Measurements from ENCODE around the gene FAM107B. TPM values are rescaled to one million over a fixed set of nuclear protein-coding genes. Genes with fewer than 3 reads are reported as not detected.

The FAM107B gene
- total RNA-seq, 1 experiment from 2014 or later = 24.5 TPM

DNA sequence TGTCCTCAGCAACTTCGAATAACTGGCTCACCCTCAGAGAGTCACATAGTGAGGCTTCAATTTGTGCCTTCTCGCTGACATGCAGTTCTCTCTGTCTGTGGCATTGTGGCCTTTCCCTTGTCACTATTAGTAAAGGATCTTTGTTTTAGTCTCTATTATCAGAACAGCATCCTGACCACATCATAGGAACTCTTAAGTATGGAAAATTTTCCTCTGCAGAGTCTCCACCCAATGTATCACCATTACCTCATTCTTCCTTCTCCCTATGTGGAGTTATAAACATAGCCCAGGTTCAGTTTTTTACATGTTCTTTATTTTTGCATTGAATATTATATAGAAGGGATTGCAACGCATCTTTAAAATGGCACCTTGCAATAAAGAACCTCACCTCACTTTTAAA lies 112.9 kb downstream of the FAM107B start:
- TF ChIP-seq, protein P1, sequence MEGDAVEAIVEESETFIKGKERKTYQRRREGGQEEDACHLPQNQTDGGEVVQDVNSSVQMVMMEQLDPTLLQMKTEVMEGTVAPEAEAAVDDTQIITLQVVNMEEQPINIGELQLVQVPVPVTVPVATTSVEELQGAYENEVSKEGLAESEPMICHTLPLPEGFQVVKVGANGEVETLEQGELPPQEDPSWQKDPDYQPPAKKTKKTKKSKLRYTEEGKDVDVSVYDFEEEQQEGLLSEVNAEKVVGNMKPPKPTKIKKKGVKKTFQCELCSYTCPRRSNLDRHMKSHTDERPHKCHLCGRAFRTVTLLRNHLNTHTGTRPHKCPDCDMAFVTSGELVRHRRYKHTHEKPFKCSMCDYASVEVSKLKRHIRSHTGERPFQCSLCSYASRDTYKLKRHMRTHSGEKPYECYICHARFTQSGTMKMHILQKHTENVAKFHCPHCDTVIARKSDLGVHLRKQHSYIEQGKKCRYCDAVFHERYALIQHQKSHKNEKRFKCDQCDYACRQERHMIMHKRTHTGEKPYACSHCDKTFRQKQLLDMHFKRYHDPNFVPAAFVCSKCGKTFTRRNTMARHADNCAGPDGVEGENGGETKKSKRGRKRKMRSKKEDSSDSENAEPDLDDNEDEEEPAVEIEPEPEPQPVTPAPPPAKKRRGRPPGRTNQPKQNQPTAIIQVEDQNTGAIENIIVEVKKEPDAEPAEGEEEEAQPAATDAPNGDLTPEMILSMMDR (conservative IDR thresholded peaks at IDR 0.05) = no peak
- no peak overlapping the region for H2BK120ac ChIP-seq (ENCODE audit: low read depth, low read length, poor library complexity, severe bottlenecking)

More for the DNA sequence above, 112.9 kb downstream of the FAM107B start:
- Mint-ChIP-seq H3K4me3 (no peak overlapping the region), H3K27ac (no peak overlapping the region), H3K4me1 (peaks cover 0 to 8% of the 10 kb centered on the region in 2 experiments; a peak in 2 of 4 replicates), H3K27me3 (ENCODE audit: low read depth) (0 out of 2 replicates have a peak, but pooled peaks cover 2% of the 10 kb centered on the region), H3K36me3 (ENCODE audit: insufficient read depth in 1 of 3, low read depth in 3 of 3) (peaks cover 0 to 1% (median 0%) of the 10 kb centered on the region in 3 experiments; a peak in 3 of 7 replicates), H3K9me3 (peaks cover 4 to 8% of the 10 kb centered on the region in 2 experiments; a peak in 4 of 5 replicates)
- Histone ChIP-seq H2AFZ (ENCODE audit: low read length) (no peak overlapping the region), H3K4me2 (ENCODE audit: insufficient read depth, insufficient read length, low read length) (no peak overlapping the region), H3K4me1 (ENCODE audit: insufficient read depth, low read length) (no peaks in the 10 kb centered on the region), H4K5ac (ENCODE audit: insufficient read length, low read depth, low read length) (no peak overlapping the region), H4K20me1 (ENCODE audit: control insufficient read depth, insufficient read depth, insufficient read length) (no peaks in the 10 kb centered on the region), H3K56ac (ENCODE audit: insufficient read length, low read depth, low read length) (no peak overlapping the region), H3K23me2 (ENCODE audit: insufficient read length, low read depth, low read length, poor library complexity, severe bottlenecking) (no peaks in the 10 kb centered on the region), H3K14ac (ENCODE audit: insufficient read depth, low read length) (no peak overlapping the region), H3K79me2 (ENCODE audit: insufficient read depth, low read length) (no peaks in the 10 kb centered on the region), H3K18ac (ENCODE audit: insufficient read length, low read depth, low read length) (no peak overlapping the region), H4K91ac (ENCODE audit: insufficient read length, low read depth, low read length) (no peak overlapping the region), H3K23ac (ENCODE audit: insufficient read length, low read depth, low read length) (no peak overlapping the region), H2AK5ac (ENCODE audit: insufficient read length, low read length) (no peak overlapping the region), H2BK12ac (ENCODE audit: insufficient read length, low read depth, low read length) (no peak overlapping the region), H3K9ac (ENCODE audit: extremely low read depth, insufficient read length, low read length) (no peak overlapping the region), H3K9me3 (ENCODE audit: control insufficient read depth, low read depth, low read length) (no peaks in the 10 kb centered on the region), H3K27ac (ENCODE audit: insufficient read length, low read depth, low read length) (no peak overlapping the region), H3K27me3 (ENCODE audit: insufficient read depth, low read length) (no peaks in the 10 kb centered on the region), H2BK15ac (ENCODE audit: low read depth, low read length) (no peak overlapping the region), H2BK5ac (ENCODE audit: insufficient read length, low read length) (no peak overlapping the region), H3K4ac (ENCODE audit: low read depth, low read length) (no peak overlapping the region), H3K79me1 (ENCODE audit: insufficient read depth, low read depth, low read length, poor library complexity, severe bottlenecking) (no peaks in the 10 kb centered on the region), H4K8ac (replicated peaks; ENCODE audit: insufficient read length, low read depth, low read length) (no peak overlapping the region), H3T11ph (ENCODE audit: low read length) (no peak overlapping the region), H2BK20ac (ENCODE audit: low read depth, low read length, poor library complexity, severe bottlenecking) (no peak overlapping the region)
- WGBS (ENCODE audit: extremely low coverage, insufficient read length, low lambda C conversion rate) = no CpG with 5 or more reads among the region's 3 CpGs
- DNase-seq = no peak

Data from H9 (cell line).